Peyer's patch (tissue), 4 donors: ENCODE data around the gene EPB41L1.

Experiments
- CTCF ChIP-seq, 6 experiments: fragments of 450-650 bp in 4 of 6; fragments of 200-600 bp in 2 of 6; sonication (generic) in 1 of 6; IDR thresholded peaks; one replicate each; pipeline ENCODE4 v1.5.1; 2017 to 2019; ENCODE audit warnings: antibody characterized with exemption in 6 of 6, mild to moderate bottlenecking in 3 of 6, moderate library complexity in 1 of 6
- POLR2A ChIP-seq, 2 donors: fragments of 450-650 bp; IDR thresholded peaks; one replicate each; pipeline ENCODE4 v1.5.1; 2017; ENCODE audit warnings: antibody characterized with exemption in 2 of 2, mild to moderate bottlenecking in 2 of 2, moderate library complexity in 2 of 2

- no peak for TF ChIP-seq CTCF (IDR thresholded peaks at IDR 0.05)
- no peak for TF ChIP-seq POLR2A (IDR thresholded peaks at IDR 0.05)
Measured at GRCh38 chr20:36203861-36204260, 49.3 kb downstream of the EPB41L1 start.
